Measurements from ENCODE around the gene GGA3.
A peak's percentile ranks its signal among the peaks of the same experiment; 100 is the strongest.
"Not testable (repeated sequence)": the region's sequence is repeated elsewhere in the genome, so short reads cannot be mapped to it uniquely, and the experiment has no call there.

Gene GGA3

GRCh38 chr17:75272848-75273184, 11.4 kb upstream of the GGA3 start:
- no peak for DNase-seq (ENCODE audit: extremely low read depth in 1 of 2, low read depth in 1 of 2)

- no peak for DNase-seq (ENCODE audit: extremely low read depth in 1 of 2, low read depth in 1 of 2)
These were observed 10.8 kb upstream of the GGA3 start for GRCh38 chr17:75271955-75272847.

- DNase-seq (ENCODE audit: extremely low read depth in 1 of 2, low read depth in 1 of 2), result peak; percentile 60 to 84
These were observed 10.0 kb upstream of the GGA3 start for GRCh38 chr17:75271233-75271954.

GRCh38 chr17:75270966-75271232, 9.5 kb upstream of the GGA3 start, which contains the start of gene MIF4GD:
Gene MIF4GD (minus strand): TSS chr17:75271231. CDS start chr17:75270195, 1,036 bp downstream.
- DNase-seq (ENCODE audit: extremely low read depth in 1 of 2, low read depth in 1 of 2), result no peak

- peak in 1 of 2 donors; percentile 26 for DNase-seq (ENCODE audit: extremely low read depth in 1 of 2, low read depth in 1 of 2)
These were observed 9.0 kb upstream of the GGA3 start for GRCh38 chr17:75270218-75270965.

- DNase-seq (ENCODE audit: extremely low read depth in 1 of 2, low read depth in 1 of 2), result no peak
These were observed 8.4 kb upstream of the GGA3 start for GRCh38 chr17:75269844-75270217.

- no peak for DNase-seq (ENCODE audit: extremely low read depth in 1 of 2, low read depth in 1 of 2)
These were observed 6.2 kb upstream of the GGA3 start for GRCh38 chr17:75267411-75268232.

GRCh38 chr17:75267153-75267410, 5.7 kb upstream of the GGA3 start:
- DNase-seq (ENCODE audit: extremely low read depth in 1 of 2, low read depth in 1 of 2), result no peak

GRCh38 chr17:75266316-75267152, 5.1 kb upstream of the GGA3 start:
- no peak for DNase-seq (ENCODE audit: extremely low read depth in 1 of 2, low read depth in 1 of 2)

- DNase-seq (ENCODE audit: extremely low read depth in 1 of 2, low read depth in 1 of 2), result no peak
These were observed 4.4 kb upstream of the GGA3 start for GRCh38 chr17:75265614-75266315.

GRCh38 chr17:75263055-75263454, 1.6 kb upstream of the GGA3 start:
- DNase-seq (ENCODE audit: extremely low read depth in 1 of 2, low read depth in 1 of 2), result no peak

- no peak for DNase-seq (ENCODE audit: extremely low read depth in 1 of 2, low read depth in 1 of 2)
These were observed 753 bp upstream of the GGA3 start for GRCh38 chr17:75262112-75262606.

- DNase-seq (ENCODE audit: extremely low read depth in 1 of 2, low read depth in 1 of 2), result no peak
These were observed 618 bp downstream of the GGA3 start for GRCh38 chr17:75260641-75261335.

GRCh38 chr17:75257228-75257627, 4.2 kb downstream of the GGA3 start:
- not testable (repeated sequence) for DNase-seq (ENCODE audit: extremely low read depth in 1 of 2, low read depth in 1 of 2)

GRCh38 chr17:75255954-75256698, 5.3 kb downstream of the GGA3 start:
- DNase-seq (ENCODE audit: extremely low read depth in 1 of 2, low read depth in 1 of 2), result not testable (repeated sequence)

- DNase-seq (ENCODE audit: extremely low read depth in 1 of 2, low read depth in 1 of 2), result no peak
These were observed 9.2 kb downstream of the GGA3 start for GRCh38 chr17:75252039-75252816.

- peak in 1 of 2 donors; percentile 43 for DNase-seq (ENCODE audit: extremely low read depth in 1 of 2, low read depth in 1 of 2)
These were observed 11.4 kb downstream of the GGA3 start for GRCh38 chr17:75250009-75250471.
